DND-41 (cell line): ENCODE data around the gene MAST4.
"Not testable (repeated sequence)": the region's sequence is repeated elsewhere in the genome, so short reads cannot be mapped to it uniquely, and the experiment has no call there.

Source experiments
- ATAC-seq: fragments of 200-7000 bp; cut with Tn5 transposase; 3 replicates; pipeline ENCODE4 v1.9.1; 2021; ENCODE audit warnings: low read depth; ENCODE audit not compliant: insufficient read depth
- DNase-seq: peaks from one replicate; pipeline ENCODE4 v3.0.0-alpha.2; 2020
- H2AFZ ChIP-seq: 2 replicates; pipeline ENCODE4 v1.6.0; 2012; ENCODE audit warnings: low read depth, low read length
- H3K27ac ChIP-seq: 2 replicates; pipeline ENCODE4 v1.5.1; 2012; ENCODE audit warnings: low read length, inconsistent platforms
- H3K27me3 ChIP-seq: fragments of 200-600 bp; sonication (generic); 2 replicates; pipeline ENCODE4 v1.6.0; 2012; ENCODE audit warnings: low read length, mild to moderate bottlenecking, inconsistent platforms; ENCODE audit not compliant: insufficient read depth, poor library complexity
- H3K36me3 ChIP-seq: 2 replicates; pipeline ENCODE4 v1.5.1; 2012; ENCODE audit warnings: low read length, inconsistent platforms; ENCODE audit not compliant: insufficient read depth
- H3K4me1 ChIP-seq: 2 replicates; pipeline ENCODE4 v1.5.1; 2012; ENCODE audit warnings: mild to moderate bottlenecking, low read length; ENCODE audit not compliant: insufficient read depth
- H3K4me2 ChIP-seq: 2 replicates; pipeline ENCODE4 v1.6.0; 2012; ENCODE audit warnings: mild to moderate bottlenecking, moderate library complexity, low read length, inconsistent platforms; ENCODE audit not compliant: insufficient read depth
- H3K4me3 ChIP-seq, 2 experiments: fragments of 200-600 bp in 1 of 2; shearing (Covaris generic) in 1 of 2; 2 replicates each; pipeline ENCODE4 v1.5.1; 2012 to 2016; ENCODE audit warnings: inconsistent platforms in 2 of 2, low read length in 2 of 2, mild to moderate bottlenecking in 2 of 2, low read depth in 1 of 2, moderate library complexity in 1 of 2
- H3K79me2 ChIP-seq: 2 replicates; pipeline ENCODE4 v1.6.0; 2012; ENCODE audit warnings: low read length, inconsistent platforms; ENCODE audit not compliant: insufficient read depth
- H3K9ac ChIP-seq: 2 replicates; pipeline ENCODE4 v1.6.0; 2012; ENCODE audit warnings: low read depth, mild to moderate bottlenecking, inconsistent platforms, low read length, moderate library complexity
- H3K9me3 ChIP-seq: 2 replicates; pipeline ENCODE4 v1.5.1; 2012; ENCODE audit warnings: low read length, moderate library complexity, mild to moderate bottlenecking, inconsistent platforms; ENCODE audit not compliant: insufficient read depth, severe bottlenecking
- H4K20me1 ChIP-seq: 2 replicates; pipeline ENCODE4 v1.6.0; 2012; ENCODE audit warnings: low read length; ENCODE audit not compliant: insufficient read depth
- CTCF ChIP-seq: IDR thresholded peaks from 2 replicates; pipeline ENCODE4 v1.5.1; 2012; ENCODE audit warnings: borderline replicate concordance, low read length, moderate library complexity, mild to moderate bottlenecking; ENCODE audit not compliant: poor library complexity, severe bottlenecking; ENCODE audit errors: extremely low read depth
- EZH2 ChIP-seq: IDR thresholded peaks from 3 replicates; pipeline ENCODE4 v1.6.1; 2012; ENCODE audit warnings: borderline replicate concordance, low read depth, mild to moderate bottlenecking, moderate library complexity, low read length, inconsistent platforms; ENCODE audit not compliant: severe bottlenecking

The MAST4 gene

DNA sequence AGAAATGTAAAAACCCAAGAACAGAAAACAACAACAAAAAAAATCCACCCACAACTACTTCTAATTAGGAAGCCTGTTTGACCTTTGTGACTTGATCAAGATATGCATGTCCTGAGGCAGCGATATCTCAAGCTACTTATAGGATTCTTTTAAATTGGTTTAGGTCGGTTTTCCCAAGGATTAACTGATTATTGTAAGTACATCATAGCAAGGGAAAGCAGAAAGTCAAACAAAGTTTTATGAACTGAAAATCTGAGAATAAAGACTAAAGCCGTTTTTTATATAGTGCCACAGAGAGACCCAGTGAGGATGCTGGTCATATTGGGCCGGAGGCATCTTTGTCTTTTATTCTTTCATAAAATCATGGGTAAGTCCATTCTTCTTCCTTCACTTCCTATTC is 528.4 kb downstream of the MAST4 start:
- no peak for TF ChIP-seq EZH2
- Histone ChIP-seq H3K27ac (no peak overlapping the region), H3K4me2 (no peak overlapping the region), H3K36me3 (peaks cover 5% of the 10 kb centered on the region; the same call in 1 of the 2 replicates), H3K9ac (no peak overlapping the region), H4K20me1 (no peaks in the 10 kb centered on the region), H2AFZ (no peak overlapping the region), H3K27me3 (no peaks in the 10 kb centered on the region), H3K79me2 (no peaks in the 10 kb centered on the region), H3K4me1 (no peaks in the 10 kb centered on the region), H3K4me3 (no peak overlapping the region), H3K9me3 (no peaks in the 10 kb centered on the region)
- DNase-seq (no peak), ATAC-seq (no peak)

- H3K27ac ChIP-seq, H2AFZ ChIP-seq, H3K4me1 ChIP-seq, H3K27me3 ChIP-seq, H3K79me2 ChIP-seq, ATAC-seq, H3K4me3 ChIP-seq, H3K36me3 ChIP-seq, DNase-seq, H3K9me3 ChIP-seq, H4K20me1 ChIP-seq, H3K9ac ChIP-seq, H3K4me2 ChIP-seq: not testable (repeated sequence)
Observed at GRCh38 chr5:67127347-67127895, 531.2 kb downstream of the MAST4 start.

- Histone ChIP-seq H3K79me2 (no peaks in the 10 kb centered on the region), H3K27me3 (no peaks in the 10 kb centered on the region), H3K9me3 (no peaks in the 10 kb centered on the region), H3K27ac (no peak overlapping the region), H3K4me2 (no peak overlapping the region), H3K4me1 (no peaks in the 10 kb centered on the region), H2AFZ (no peak overlapping the region), H3K4me3 (no peak overlapping the region), H4K20me1 (no peaks in the 10 kb centered on the region), H3K9ac (no peak overlapping the region), H3K36me3 (peaks cover 10% of the 10 kb centered on the region; the same call in 1 of the 2 replicates)
- DNase-seq (no peak), ATAC-seq (no peak)
- TF ChIP-seq EZH2: no peak
- no peak for TF ChIP-seq CTCF
Observed at GRCh38 chr5:67129768-67130167, 533.6 kb downstream of the MAST4 start.

DNA sequence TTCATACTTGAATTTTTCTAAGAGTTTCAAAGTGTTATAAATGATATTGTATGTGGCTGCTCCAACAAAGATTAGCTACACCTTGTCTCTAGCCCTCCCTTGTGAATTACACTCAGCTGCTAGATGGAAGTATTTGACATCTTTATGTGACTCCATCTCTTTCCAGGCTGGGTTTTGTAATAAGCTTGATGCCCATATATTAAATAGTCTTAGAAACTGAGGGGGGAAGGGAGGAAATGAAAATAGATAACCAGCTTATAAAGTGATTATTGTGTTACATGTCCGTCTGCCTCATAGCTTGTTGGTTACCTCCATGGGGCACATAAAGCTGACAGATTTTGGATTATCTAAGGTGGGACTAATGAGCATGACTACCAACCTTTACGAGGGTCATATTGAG is 537.0 kb downstream of the MAST4 start:
- TF ChIP-seq EZH2 (no peak), CTCF (no peak)
- Histone ChIP-seq H3K36me3 (peaks cover 10% of the 10 kb centered on the region; the same call in 1 of the 2 replicates), H3K4me1 (no peaks in the 10 kb centered on the region), H3K9me3 (no peaks in the 10 kb centered on the region), H4K20me1 (no peaks in the 10 kb centered on the region), H3K27me3 (no peaks in the 10 kb centered on the region), H3K27ac (no peak overlapping the region), H3K79me2 (no peaks in the 10 kb centered on the region), H3K9ac (no peak overlapping the region), H3K4me2 (no peak overlapping the region), H2AFZ (no peak overlapping the region), H3K4me3 (no peak overlapping the region)
- ATAC-seq (no peak), DNase-seq (no peak)
